Gastroesophageal sphincter (tissue), 4 donors: ENCODE measurements around the gene DDX56. TPM values are rescaled to one million over a fixed set of nuclear protein-coding genes. Genes with fewer than 3 reads are reported as not detected.

Source experiments
- ATAC-seq: fragments of 150-250 bp; one replicate; pipeline ENCODE4 v1.9.1; 2016; ENCODE audit warnings: mild to moderate bottlenecking, moderate library complexity
- H3K27ac ChIP-seq, 4 donors: fragments of 200-600 bp; sonication (generic) in 3 of 4; 1 replicate in 3 of 4; 2 replicates in 1 of 4; pipeline ENCODE4 v1.5.1; 2016 to 2019
- H3K27me3 ChIP-seq: fragments of 200-600 bp; sonication (generic); one replicate; pipeline ENCODE4 v1.5.1; 2019
- H3K36me3 ChIP-seq, 2 donors: fragments of 200-600 bp; sonication (generic); one replicate each; pipeline ENCODE4 v1.5.1; 2019; ENCODE audit warnings: control low read depth in 1 of 2
- H3K4me1 ChIP-seq, 3 donors: fragments of 200-600 bp; sonication (generic); 1 replicate in 2 of 3; 2 replicates in 1 of 3; pipeline ENCODE4 v1.5.1; 2016 to 2019; ENCODE audit warnings: control low read depth in 2 of 3
- H3K4me3 ChIP-seq, 2 donors: fragments of 200-600 bp; sonication (generic); one replicate each; pipeline ENCODE4 v1.5.1; 2019; ENCODE audit warnings: mild to moderate bottlenecking in 1 of 2, moderate library complexity in 1 of 2
- H3K9me3 ChIP-seq, 3 donors: fragments of 200-600 bp; sonication (generic); one replicate each; pipeline ENCODE4 v1.5.1; 2017 to 2019; ENCODE audit warnings: control low read depth in 2 of 3
- EP300 ChIP-seq: sonication (generic); formaldehyde crosslinking; IDR thresholded peaks from one replicate; pipeline ENCODE4 v1.6.1; 2017; ENCODE audit warnings: antibody characterized with exemption, mild to moderate bottlenecking
- POLR2A ChIP-seq, 2 donors: fragments of 450-650 bp; IDR thresholded peaks; one replicate each; pipeline ENCODE4 v1.6.1; 2017; ENCODE audit warnings: antibody characterized with exemption in 2 of 2, mild to moderate bottlenecking in 2 of 2, moderate library complexity in 1 of 2
- POLR2AphosphoS5 ChIP-seq: sonication (generic); formaldehyde crosslinking; IDR thresholded peaks from one replicate; pipeline ENCODE4 v1.6.1; 2017; ENCODE audit warnings: antibody characterized with exemption
- WGBS, 2 donors: methylation state at CpG; one replicate each; pipeline ENCODE4 v1.1.5; 2018; ENCODE audit warnings: low coverage in 1 of 2; 5-methylcytosine and 5-hydroxymethylcytosine counted together
- total RNA-seq, 4 donors: library from RNA; depleted of rRNA; stranded (reverse); fragments of >200 nt; gene quantifications; one replicate each; pipeline ENCODE4 v1.1.0, GENCODE V29; 2016
- TF ChIP-seq, protein P1 (sequence below), 4 experiments: fragments of 200-600 bp in 2 of 4; fragments of 450-650 bp in 2 of 4; sonication (generic) in 1 of 4; IDR thresholded peaks; one replicate each; pipeline ENCODE4 v1.5.1; 2017 to 2019; ENCODE audit warnings: antibody characterized with exemption in 4 of 4, mild to moderate bottlenecking in 2 of 4, moderate library complexity in 2 of 4

The DDX56 gene
- total RNA-seq, 4 donors from 2014 or later: 34.2 to 46.4 (median 41.4) TPM

GRCh38 chr7:44615149-44615611, 41.5 kb upstream of the DDX56 start:
- Histone ChIP-seq H3K27ac (peak overlapping the region in 3 of 4 donors; percentile 24 to 56 (median 53)), H3K4me3 (no peak overlapping the region), H3K4me1 (peaks cover 0 to 52% (median 4%) of the 10 kb centered on the region in 3 donors), H3K36me3 (peaks cover 0 to 7% of the 10 kb centered on the region in 2 donors), H3K9me3 (no peaks in the 10 kb centered on the region), H3K27me3 (no peaks in the 10 kb centered on the region)
- TF ChIP-seq, protein P1, sequence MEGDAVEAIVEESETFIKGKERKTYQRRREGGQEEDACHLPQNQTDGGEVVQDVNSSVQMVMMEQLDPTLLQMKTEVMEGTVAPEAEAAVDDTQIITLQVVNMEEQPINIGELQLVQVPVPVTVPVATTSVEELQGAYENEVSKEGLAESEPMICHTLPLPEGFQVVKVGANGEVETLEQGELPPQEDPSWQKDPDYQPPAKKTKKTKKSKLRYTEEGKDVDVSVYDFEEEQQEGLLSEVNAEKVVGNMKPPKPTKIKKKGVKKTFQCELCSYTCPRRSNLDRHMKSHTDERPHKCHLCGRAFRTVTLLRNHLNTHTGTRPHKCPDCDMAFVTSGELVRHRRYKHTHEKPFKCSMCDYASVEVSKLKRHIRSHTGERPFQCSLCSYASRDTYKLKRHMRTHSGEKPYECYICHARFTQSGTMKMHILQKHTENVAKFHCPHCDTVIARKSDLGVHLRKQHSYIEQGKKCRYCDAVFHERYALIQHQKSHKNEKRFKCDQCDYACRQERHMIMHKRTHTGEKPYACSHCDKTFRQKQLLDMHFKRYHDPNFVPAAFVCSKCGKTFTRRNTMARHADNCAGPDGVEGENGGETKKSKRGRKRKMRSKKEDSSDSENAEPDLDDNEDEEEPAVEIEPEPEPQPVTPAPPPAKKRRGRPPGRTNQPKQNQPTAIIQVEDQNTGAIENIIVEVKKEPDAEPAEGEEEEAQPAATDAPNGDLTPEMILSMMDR (IDR thresholded peaks at IDR 0.05): no peak
- TF ChIP-seq POLR2A (IDR thresholded peaks at IDR 0.05) (no peak), POLR2AphosphoS5 (no peak), EP300 (no peak)
- ATAC-seq: peak; percentile 78
- 63% methylated on average over 1 of the region's 2 CpGs; no CpG with 5 or more reads in 1 of the 2 donors for WGBS, 2 donors

GRCh38 chr7:44609829-44610228, 36.1 kb upstream of the DDX56 start:
- TF ChIP-seq POLR2AphosphoS5 (no peak), EP300 (no peak), POLR2A (IDR thresholded peaks at IDR 0.05) (no peak)
- TF ChIP-seq, protein P1 (IDR thresholded peaks at IDR 0.05): no peak
- no peak for ATAC-seq
- H3K4me1 ChIP-seq: peaks cover 0 to 43% (median 7%) of the 10 kb centered on the region in 3 donors
- H3K4me3 ChIP-seq: no peak overlapping the region
- no peaks in the 10 kb centered on the region for H3K27me3 ChIP-seq
- no peaks in the 10 kb centered on the region for H3K9me3 ChIP-seq
- H3K27ac ChIP-seq: no peak overlapping the region
- H3K36me3 ChIP-seq: no peaks in the 10 kb centered on the region
- WGBS, 2 donors: 81 to 90% methylated on average over 2 to 3 of the region's 3 CpGs

- H3K9me3 ChIP-seq: no peaks in the 10 kb centered on the region
- ATAC-seq: no peak
- H3K36me3 ChIP-seq: no peaks in the 10 kb centered on the region
- H3K4me3 ChIP-seq: no peak overlapping the region
- peaks cover 0 to 36% (median 7%) of the 10 kb centered on the region in 3 donors for H3K4me1 ChIP-seq
- TF ChIP-seq POLR2A (IDR thresholded peaks at IDR 0.05) (no peak), POLR2AphosphoS5 (no peak), EP300 (no peak)
- TF ChIP-seq, protein P1 (IDR thresholded peaks at IDR 0.05): no peak
- H3K27me3 ChIP-seq: no peaks in the 10 kb centered on the region
- H3K27ac ChIP-seq: no peak overlapping the region
- 25 to 80% methylated on average over 1 to 13 of the region's 14 CpGs for WGBS, 2 donors
Measured at GRCh38 chr7:44608916-44609648, 35.4 kb upstream of the DDX56 start.

GRCh38 chr7:44607141-44608068, 33.7 kb upstream of the DDX56 start:
- Histone ChIP-seq H3K27ac (peak overlapping the region; percentile 90 to 99 (median 98)), H3K27me3 (no peaks in the 10 kb centered on the region), H3K4me3 (peak overlapping the region; percentile 68 to 82), H3K36me3 (no peaks in the 10 kb centered on the region), H3K4me1 (peaks cover 0 to 32% (median 7%) of the 10 kb centered on the region in 3 donors), H3K9me3 (no peaks in the 10 kb centered on the region)
- TF ChIP-seq POLR2A (IDR thresholded peaks at IDR 0.05) (no peak), POLR2AphosphoS5 (no peak), EP300 (no peak)
- TF ChIP-seq, protein P1 (IDR thresholded peaks at IDR 0.05): no peak
- WGBS, 2 donors: 44 to 54% methylated on average over 12 to 28 of the region's 35 CpGs
- ATAC-seq: no peak
